Dermis lymphatic vessel endothelial cell (primary cell): ENCODE results near the gene AGGF1. TPM values are rescaled to one million over a fixed set of nuclear protein-coding genes. Genes with fewer than 3 reads are reported as not detected.

Source experiments
- total RNA-seq: library from RNA; depleted of rRNA; stranded (reverse); fragments of >200 nt; gene quantifications from 2 replicates; pipeline ENCODE4 v1.2.1, GENCODE V29; 2014

Gene AGGF1
- 19.5 and 24.3 TPM in 2 replicates for total RNA-seq

DNA sequence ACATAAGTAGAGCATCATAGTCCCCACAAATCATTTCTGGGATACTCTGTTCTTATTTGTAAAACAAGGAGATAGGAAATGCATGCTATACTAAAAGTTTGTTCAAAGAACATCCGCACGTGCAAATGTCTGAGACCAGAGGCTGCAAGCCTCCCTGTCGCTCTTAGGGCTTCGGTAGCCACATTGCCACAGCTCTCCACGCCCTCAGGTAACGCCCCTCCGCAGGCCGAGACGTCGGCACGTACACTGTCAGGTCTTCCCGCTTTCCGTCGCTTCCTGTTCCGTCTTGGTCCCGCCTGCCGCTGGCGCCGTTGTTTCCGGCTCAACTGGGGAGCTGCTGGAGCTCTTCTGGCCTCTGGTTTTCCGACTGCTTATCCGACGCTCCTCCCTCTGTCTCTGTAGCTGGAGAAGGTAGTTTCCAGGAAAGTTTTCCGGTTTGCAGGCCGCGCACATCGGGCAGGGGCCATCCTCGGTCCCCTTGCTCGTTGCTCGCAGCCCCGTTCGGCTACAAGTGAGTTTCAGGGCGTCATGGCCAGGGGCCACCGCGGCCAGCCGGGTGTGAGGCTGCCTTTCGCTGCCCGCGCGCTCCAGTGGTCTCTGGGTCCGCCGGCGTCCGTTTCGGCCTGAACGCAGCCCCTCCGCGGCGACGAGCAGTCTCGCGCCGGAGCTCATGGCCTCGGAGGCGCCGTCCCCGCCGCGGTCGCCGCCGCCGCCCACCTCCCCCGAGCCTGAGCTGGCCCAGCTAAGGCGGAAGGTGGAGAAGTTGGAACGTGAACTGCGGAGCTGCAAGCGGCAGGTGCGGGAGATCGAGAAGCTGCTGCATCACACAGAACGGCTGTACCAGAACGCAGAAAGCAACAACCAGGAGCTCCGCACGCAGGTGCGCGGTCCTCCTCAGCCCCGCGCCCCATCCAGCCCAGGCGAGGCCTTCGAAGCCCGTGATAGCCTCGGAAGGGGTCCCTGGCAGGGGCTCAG is at the start of gene AGGF1:
AGGF1 (plus strand) TSS at position 308 of the 975 bp plus-strand sequence; CDS start at position 671, 363 bp downstream.

DNA sequence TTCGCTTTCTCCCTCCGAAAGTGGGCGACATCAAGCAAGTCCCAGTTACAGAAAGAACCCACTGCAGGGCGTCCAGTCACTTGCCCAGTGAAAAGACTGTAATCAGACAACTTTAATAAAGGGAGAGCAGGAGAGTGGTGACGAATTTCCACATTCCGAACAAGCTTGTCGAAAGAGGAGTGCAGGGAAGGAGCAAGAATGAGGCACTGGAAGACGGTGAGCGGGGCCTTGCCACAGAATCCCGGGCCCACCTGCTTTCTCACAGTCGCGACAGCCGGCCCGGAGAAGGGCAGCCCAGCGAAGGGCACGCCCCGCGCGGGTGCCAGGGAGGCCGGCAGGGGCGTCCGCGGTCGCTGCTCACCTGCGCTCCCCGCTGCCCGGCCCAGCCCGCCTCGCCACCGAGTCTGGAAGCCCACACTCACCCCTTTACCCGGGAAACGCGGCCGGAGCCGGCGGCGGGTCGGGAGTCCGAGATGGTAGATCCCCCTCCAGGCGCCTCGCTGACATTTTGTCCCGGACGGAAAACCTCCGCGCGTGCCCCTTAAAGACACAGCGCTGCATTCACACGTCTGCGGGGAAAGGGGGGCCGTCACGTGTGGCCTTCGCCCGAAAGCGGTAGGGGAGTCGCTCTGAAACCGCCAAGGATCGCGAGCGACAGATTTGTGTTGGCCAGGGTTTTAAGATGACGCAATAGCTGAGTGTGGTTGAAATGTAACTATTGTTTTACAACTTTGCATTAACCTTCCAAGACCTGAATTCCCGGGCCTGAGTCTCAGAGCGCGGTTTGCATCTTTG is 56.7 kb downstream of the AGGF1 start, which contains the start of gene ZBED3:
ZBED3 (minus strand) TSS at position 597 of the 795 bp plus-strand sequence. CDS start 9,407 bp downstream, outside the sequence.

Other genes starting within 250 kb of the AGGF1 start
- 14.8 and 21.8 TPM in 2 replicates for gene F2RL1, start 211.4 kb upstream of the AGGF1 start, total RNA-seq
- gene S100Z, start 180.4 kb upstream of the AGGF1 start, total RNA-seq: not detected in 2 replicates
- not detected in 2 replicates for gene CRHBP, start 77.4 kb upstream of the AGGF1 start, total RNA-seq
- gene ZBED3, start 56.9 kb downstream of the AGGF1 start, total RNA-seq: 0.95 and 1.6 TPM in 2 replicates
- gene PDE8B, start 180.3 kb downstream of the AGGF1 start, total RNA-seq: under 0.01 and 0.11 TPM in 2 replicates